Right atrium auricular region (tissue), 2 donors: ENCODE results near the gene PAMR1. TPM values are rescaled to one million over a fixed set of nuclear protein-coding genes. Genes with fewer than 3 reads are reported as not detected.

ENCODE experiments used
- DNase-seq: peaks from one replicate; pipeline ENCODE4 v3.0.0-alpha.2; 2019; ENCODE audit warnings: low spot score
- H3K27ac ChIP-seq, 2 donors: fragments of 200-600 bp; sonication (generic); 1 replicate in 1 of 2; 2 replicates in 1 of 2; pipeline ENCODE4 v1.5.1; 2016 to 2019
- H3K27me3 ChIP-seq, 2 donors: fragments of 200-600 bp; sonication (generic); one replicate each; pipeline versions ENCODE4 v1.5.1 to v1.6.0; 2017 to 2019
- H3K36me3 ChIP-seq: fragments of 200-600 bp; sonication (generic); one replicate; pipeline ENCODE4 v1.5.1; 2016
- H3K4me1 ChIP-seq, 2 donors: fragments of 200-600 bp; sonication (generic); one replicate each; pipeline versions ENCODE4 v1.5.1 to v1.6.0; 2017 to 2019
- H3K4me3 ChIP-seq, 2 donors: fragments of 200-600 bp; sonication (generic); 1 replicate in 1 of 2; 2 replicates in 1 of 2; pipeline ENCODE4 v1.5.1; 2017 to 2019; ENCODE audit warnings: mild to moderate bottlenecking in 1 of 2, moderate library complexity in 1 of 2
- H3K9me3 ChIP-seq, 2 donors: fragments of 200-600 bp; sonication (generic); one replicate each; pipeline ENCODE4 v1.5.1; 2019
- total RNA-seq, 2 donors: library from RNA; depleted of rRNA; stranded (reverse); fragments of >200 nt; gene quantifications; one replicate each; pipeline ENCODE4 v1.1.0, GENCODE V29; 2016
- TF ChIP-seq, protein P1 (sequence below), 2 donors: fragments of 200-600 bp; sonication (generic); IDR thresholded peaks; one replicate each; pipeline ENCODE4 v1.5.1; 2019; ENCODE audit warnings: antibody characterized with exemption in 2 of 2

Gene PAMR1
- total RNA-seq, 2 donors from 2014 or later = 8.6 to 15.3 TPM

- no peak for DNase-seq
- no peak overlapping the region for H3K27ac ChIP-seq
- TF ChIP-seq, protein P1, sequence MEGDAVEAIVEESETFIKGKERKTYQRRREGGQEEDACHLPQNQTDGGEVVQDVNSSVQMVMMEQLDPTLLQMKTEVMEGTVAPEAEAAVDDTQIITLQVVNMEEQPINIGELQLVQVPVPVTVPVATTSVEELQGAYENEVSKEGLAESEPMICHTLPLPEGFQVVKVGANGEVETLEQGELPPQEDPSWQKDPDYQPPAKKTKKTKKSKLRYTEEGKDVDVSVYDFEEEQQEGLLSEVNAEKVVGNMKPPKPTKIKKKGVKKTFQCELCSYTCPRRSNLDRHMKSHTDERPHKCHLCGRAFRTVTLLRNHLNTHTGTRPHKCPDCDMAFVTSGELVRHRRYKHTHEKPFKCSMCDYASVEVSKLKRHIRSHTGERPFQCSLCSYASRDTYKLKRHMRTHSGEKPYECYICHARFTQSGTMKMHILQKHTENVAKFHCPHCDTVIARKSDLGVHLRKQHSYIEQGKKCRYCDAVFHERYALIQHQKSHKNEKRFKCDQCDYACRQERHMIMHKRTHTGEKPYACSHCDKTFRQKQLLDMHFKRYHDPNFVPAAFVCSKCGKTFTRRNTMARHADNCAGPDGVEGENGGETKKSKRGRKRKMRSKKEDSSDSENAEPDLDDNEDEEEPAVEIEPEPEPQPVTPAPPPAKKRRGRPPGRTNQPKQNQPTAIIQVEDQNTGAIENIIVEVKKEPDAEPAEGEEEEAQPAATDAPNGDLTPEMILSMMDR (IDR thresholded peaks at IDR 0.05) = no peak
- H3K4me3 ChIP-seq = no peak overlapping the region
- H3K27me3 ChIP-seq = no peaks in the 10 kb centered on the region
- no peaks in the 10 kb centered on the region for H3K36me3 ChIP-seq
- no peaks in the 10 kb centered on the region for H3K9me3 ChIP-seq
- H3K4me1 ChIP-seq = peaks cover 0 to 9% of the 10 kb centered on the region in 2 donors
These were observed 135.4 kb downstream of the PAMR1 start for GRCh38 chr11:35389897-35390465.

DNA sequence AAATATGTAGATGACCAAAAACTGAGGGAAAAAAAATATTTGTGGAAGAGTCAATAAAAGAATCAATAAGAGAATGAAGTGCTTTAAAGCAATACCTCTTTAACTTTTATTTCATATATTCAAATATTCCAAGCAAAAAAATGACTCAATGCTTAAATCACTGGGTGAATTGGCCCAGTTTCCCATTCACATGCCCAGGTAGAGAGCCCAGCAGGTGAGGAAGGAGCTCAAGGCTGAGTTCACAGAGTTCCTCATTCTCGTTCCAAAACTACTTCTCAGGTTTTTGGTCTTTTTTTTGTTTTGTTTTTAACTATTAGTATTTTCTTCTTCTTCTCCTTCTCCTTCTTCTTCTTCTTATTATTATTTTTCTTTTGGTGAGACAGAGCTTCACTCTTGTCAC, 136.3 kb downstream of the PAMR1 start:
- H3K27me3 ChIP-seq = no peaks in the 10 kb centered on the region
- H3K9me3 ChIP-seq = no peaks in the 10 kb centered on the region
- no peak overlapping the region for H3K27ac ChIP-seq
- TF ChIP-seq, protein P1 (IDR thresholded peaks at IDR 0.05) = no peak
- no peak overlapping the region for H3K4me3 ChIP-seq
- peaks cover 0 to 9% of the 10 kb centered on the region in 2 donors for H3K4me1 ChIP-seq
- no peaks in the 10 kb centered on the region for H3K36me3 ChIP-seq
- no peak for DNase-seq

DNA sequence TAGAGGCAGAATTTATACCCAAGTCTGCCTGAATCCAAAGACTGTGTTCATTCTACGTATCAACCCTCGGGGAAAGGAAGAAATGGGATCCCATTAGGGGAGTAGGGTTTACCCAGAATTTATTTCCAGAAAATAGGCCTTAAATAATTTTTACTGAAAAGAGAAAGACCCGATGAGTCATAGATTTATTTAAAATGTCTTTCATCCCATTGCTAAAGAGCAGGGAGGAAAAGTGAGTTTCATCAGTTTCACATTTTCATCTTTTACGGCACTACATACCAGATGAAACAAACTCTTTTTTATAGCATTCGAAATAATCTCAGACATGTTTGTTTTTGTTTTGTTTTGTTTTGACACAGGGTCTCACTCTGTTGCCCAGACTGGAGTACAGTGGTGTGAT, 137.4 kb downstream of the PAMR1 start:
- TF ChIP-seq, protein P1 (IDR thresholded peaks at IDR 0.05) = no peak
- DNase-seq = no peak
- H3K4me1 ChIP-seq = peaks cover 0 to 9% of the 10 kb centered on the region in 2 donors
- no peaks in the 10 kb centered on the region for H3K27me3 ChIP-seq
- H3K9me3 ChIP-seq = no peaks in the 10 kb centered on the region
- no peak overlapping the region for H3K4me3 ChIP-seq
- no peaks in the 10 kb centered on the region for H3K36me3 ChIP-seq
- no peak overlapping the region for H3K27ac ChIP-seq

DNA sequence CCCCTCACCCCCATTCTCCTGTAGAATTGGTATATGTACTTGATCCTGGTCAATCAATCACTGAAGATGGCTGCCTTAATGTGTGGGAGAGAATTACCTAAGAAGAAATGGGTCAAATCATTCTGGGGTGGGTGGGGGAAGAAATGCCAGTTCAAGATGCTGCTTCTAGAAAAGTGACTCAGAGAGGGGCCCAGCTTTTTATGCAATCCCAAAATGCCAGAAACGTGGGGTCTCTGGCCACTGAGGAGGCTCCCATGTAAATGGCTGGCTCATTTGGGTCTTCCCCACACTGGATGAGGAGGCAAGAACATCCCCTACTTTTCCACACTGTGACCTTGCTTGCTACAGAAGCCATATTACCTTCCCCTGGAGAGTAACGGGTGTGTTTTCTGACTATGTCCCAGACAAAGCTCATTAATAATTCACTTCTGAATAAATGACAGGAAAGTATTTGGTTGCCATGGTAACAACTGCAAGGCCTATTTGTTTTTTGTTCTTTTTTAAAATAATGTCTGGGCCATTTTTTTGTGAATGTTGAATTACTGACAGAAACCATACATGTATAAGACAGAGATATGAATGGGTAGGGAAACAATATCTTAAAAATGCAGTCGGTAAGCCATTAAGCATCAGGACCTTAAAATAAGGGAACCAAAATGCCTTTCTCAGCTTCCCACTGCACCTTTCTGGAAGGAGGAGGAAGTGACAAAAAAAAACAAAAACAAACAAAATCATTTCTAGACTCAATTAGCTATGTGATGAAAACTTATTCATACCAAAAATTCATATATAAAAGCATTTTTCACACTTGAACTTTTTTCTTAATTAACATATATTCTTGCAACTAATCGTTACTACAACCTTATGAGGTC, 138.1 kb downstream of the PAMR1 start:
- H3K27ac ChIP-seq = no peak overlapping the region
- H3K27me3 ChIP-seq = no peaks in the 10 kb centered on the region
- H3K36me3 ChIP-seq = no peaks in the 10 kb centered on the region
- TF ChIP-seq, protein P1 (IDR thresholded peaks at IDR 0.05) = no peak
- peaks cover 0 to 8% of the 10 kb centered on the region in 2 donors for H3K4me1 ChIP-seq
- DNase-seq = no peak
- no peak overlapping the region for H3K4me3 ChIP-seq
- no peaks in the 10 kb centered on the region for H3K9me3 ChIP-seq

DNA sequence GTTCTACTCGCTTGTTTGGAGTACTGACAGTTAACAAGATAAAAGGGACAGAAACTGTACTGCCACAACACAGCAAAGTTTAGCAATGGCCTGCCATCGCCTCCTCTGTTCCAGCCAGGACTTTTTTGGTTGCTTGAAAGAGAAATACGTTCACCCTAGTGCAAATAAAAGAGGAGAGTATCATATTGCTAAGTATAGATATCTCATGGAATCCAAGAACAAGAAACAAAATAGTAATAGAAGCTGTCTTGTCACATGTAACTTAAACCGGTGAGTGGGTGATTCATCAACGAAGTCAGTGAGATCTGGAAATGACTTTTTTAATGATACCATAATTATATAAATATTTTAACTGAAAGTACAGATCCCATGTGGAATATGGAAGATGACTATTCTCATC, 141.5 kb downstream of the PAMR1 start:
- no peak overlapping the region for H3K4me3 ChIP-seq
- peaks cover 0 to 5% of the 10 kb centered on the region in 2 donors for H3K4me1 ChIP-seq
- no peak for DNase-seq
- H3K36me3 ChIP-seq = no peaks in the 10 kb centered on the region
- TF ChIP-seq, protein P1 (IDR thresholded peaks at IDR 0.05) = no peak
- H3K27ac ChIP-seq = no peak overlapping the region
- H3K9me3 ChIP-seq = no peaks in the 10 kb centered on the region
- H3K27me3 ChIP-seq = no peaks in the 10 kb centered on the region

Other genes starting within 250 kb of the PAMR1 start
- 1 to 10 TPM in 1 of 2 donors, under 1 TPM in 1; 0.63 to 2.5 TPM for gene SLC1A2, start 106.1 kb downstream of the PAMR1 start, total RNA-seq
- 1 to 10 TPM; 1.9 to 3.9 TPM for gene FJX1, start 92.8 kb upstream of the PAMR1 start, total RNA-seq
- 10 to 100 TPM; 22.1 to 35.4 TPM for gene TRIM44, start 137.2 kb upstream of the PAMR1 start, total RNA-seq